Raji (cell line): ENCODE results near the gene TAF1B.

ENCODE experiments used
- POLR2A ChIP-seq: IDR thresholded peaks from 2 replicates; pipeline ENCODE4 v1.6.1; 2011; ENCODE audit warnings: low read depth, low read length, control low read depth; ENCODE audit not compliant: insufficient read depth

TAF1B gene

DNA sequence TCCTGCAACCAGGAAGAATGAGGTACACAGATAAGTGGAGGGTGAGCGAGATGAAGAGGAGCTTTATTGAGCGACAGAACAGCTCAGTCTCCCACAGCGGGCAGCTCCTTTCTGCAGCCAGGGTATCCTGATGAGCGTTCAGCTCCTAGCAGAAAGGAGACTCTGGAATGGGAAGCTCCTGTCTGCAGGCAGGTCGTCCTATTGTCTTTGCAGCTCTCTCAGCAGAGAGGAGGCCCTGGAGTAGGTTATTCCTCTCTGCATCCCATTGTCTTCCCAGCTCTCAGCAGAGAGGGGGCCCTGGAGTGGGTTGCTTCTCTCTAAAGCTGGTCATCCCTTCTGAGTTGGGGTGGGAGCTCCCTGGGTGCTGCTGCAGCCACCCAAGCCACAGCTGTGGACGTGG is 41.2 kb downstream of the TAF1B start:
- no peak for TF ChIP-seq POLR2A

- TF ChIP-seq POLR2A = no peak
Measured at GRCh38 chr2:9885036-9885684, 41.9 kb downstream of the TAF1B start.

- TF ChIP-seq POLR2A = no peak
Measured at GRCh38 chr2:9887513-9887912, 44.2 kb downstream of the TAF1B start.

- TF ChIP-seq POLR2A = no peak
Measured at GRCh38 chr2:9889812-9890261, 46.6 kb downstream of the TAF1B start.

GRCh38 chr2:9892236-9892635 is 49.0 kb downstream of the TAF1B start:
- no peak for TF ChIP-seq POLR2A

DNA sequence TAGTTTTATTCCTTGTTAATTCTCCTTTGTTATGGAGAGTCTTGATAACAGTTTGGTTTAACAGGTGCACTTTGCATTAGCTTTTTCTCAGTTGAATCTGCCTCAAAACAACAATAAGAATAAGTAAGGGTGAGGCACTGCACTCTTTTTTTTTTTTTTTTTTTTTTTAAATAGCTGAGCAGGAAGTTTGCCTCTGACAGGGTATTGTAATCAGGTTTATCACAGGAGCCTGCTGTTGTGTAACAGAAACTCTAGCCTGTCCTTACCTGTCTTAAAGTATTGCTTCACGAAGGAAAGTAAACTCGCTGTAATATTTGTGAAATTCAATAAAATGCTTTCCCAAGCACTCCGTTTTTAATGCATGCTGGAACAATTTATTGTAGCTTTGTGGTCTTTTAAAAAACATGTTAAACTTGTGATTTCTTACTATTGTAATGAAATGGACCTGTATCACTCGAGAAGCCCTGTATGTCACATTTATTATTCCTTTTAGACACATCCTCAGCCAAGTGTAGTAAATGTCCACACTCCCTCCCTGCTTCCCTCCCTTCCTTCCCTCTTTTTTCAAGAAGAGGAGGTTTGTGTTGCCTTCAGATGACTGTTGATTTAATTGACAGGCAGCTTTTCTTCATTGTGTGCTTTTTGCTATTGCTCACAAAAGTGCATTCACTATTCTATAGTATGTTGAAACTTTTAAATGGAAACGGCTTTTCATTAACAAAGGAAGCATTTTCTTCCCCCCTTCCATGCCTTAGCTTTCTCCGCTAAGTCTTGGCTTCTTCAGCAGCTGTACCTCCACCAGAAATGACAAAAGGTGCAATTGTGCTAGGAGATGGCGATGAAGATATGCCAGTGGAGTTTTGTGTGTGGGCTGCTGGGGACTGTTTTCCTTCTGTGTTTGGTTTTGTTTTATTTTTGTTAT is 52.7 kb downstream of the TAF1B start:
- TF ChIP-seq POLR2A = no peak

- TF ChIP-seq POLR2A = no peak
Measured at GRCh38 chr2:9897331-9897737, 54.1 kb downstream of the TAF1B start.

DNA sequence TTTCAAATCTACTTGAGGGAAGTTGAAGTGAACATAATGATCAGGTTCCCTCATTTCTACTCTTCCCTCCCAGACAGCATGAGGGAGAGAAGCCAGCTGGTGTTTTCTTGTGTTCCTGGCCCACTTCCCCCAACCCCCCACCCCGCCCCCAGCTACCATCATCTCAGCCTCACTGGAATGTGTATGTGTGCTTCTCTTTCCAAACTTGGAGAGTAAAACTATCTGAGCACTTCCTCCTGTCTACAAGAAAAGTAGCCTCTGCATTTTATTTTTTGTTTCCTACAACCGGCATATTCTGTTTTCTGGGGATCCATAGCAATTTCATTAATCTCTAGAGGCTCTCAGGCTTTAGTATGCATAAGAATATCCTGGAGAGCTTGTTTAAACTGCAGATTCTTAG is 54.6 kb downstream of the TAF1B start:
- TF ChIP-seq POLR2A = no peak

GRCh38 chr2:9905413-9905812 is 62.1 kb downstream of the TAF1B start:
- TF ChIP-seq POLR2A = no peak

- no peak for TF ChIP-seq POLR2A
Measured at GRCh38 chr2:9907402-9907801, 64.1 kb downstream of the TAF1B start.

- no peak for TF ChIP-seq POLR2A
Measured at GRCh38 chr2:9908639-9909038, 65.4 kb downstream of the TAF1B start.

- no peak for TF ChIP-seq POLR2A
Measured at GRCh38 chr2:9909106-9909505, 65.8 kb downstream of the TAF1B start.

DNA sequence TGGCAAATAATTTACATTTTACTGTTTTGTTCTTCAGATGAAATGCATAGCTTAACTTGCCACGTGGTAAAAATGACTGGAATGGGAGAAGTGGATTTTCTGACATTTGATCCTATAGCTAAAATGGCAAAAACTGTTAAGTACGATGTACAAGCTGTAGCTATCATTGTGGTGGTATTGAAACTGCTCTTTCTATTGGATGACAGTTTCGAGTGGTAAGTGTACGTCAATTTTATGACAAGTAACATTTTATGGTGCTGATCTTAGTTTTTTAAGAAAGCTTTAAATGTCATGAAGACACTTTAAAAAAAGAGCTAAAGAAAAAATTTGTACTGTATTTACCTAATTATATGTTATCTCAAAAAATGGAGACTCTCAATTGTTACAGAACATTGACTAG is 67.4 kb downstream of the TAF1B start:
- no peak for TF ChIP-seq POLR2A

DNA sequence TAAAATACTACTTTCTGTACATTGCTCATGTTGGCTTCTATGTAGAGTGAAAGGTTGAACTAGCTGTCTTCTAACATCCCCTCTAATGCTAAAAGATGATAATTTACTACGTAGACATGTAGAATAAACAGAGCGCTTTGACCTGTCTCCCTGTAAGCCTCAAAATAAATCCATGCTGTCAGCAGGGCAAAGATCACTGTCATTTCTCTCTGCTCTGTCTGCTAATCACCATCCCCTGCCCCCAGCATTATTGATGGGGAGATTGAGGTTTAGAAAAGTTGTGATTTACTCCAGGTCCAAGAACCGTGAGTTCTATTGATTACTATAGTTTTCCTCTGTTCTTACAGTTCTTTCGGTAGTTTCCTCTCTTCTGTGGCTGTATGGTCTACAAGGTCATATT is 69.2 kb downstream of the TAF1B start:
- no peak for TF ChIP-seq POLR2A

DNA sequence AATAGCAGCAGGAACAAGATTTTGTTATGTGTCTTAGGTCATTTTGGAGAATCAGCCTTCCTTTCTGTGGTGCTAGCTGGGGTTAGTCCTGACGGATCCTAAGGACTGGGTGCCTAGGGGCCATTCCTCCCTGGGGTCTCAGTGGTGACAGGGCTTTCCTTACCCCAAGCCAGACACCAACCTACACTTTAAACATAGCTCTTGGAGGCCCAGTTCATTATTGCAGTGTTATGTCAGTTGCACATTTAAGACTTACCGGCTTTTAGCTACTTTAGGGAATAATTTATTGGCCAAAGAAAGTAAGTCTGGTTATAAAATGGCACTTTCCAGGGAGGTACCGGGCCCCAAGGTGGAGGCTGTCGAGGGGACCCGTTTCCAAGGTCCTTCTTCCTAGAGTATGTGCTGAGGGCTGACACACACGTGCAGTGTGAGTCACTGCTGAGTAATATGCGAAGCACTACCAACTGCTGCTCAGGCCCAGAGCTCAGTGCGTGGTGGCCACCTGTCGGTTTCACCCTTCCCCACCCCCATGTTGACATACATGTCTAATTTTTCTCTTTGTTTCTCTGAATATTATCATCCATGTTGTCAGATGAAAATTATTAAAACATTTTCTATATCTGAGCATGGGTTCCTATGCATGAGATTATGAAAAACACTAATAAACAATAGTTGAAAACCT is 71.3 kb downstream of the TAF1B start:
- no peak for TF ChIP-seq POLR2A

GRCh38 chr2:9918275-9918674 is 75.0 kb downstream of the TAF1B start:
- TF ChIP-seq POLR2A = no peak
